IgD-negative memory B cell (primary cell): ENCODE data around the gene CYBB. TPM values are rescaled to one million over a fixed set of nuclear protein-coding genes. Genes with fewer than 3 reads are reported as not detected.

Source experiments
- H3K27ac Mint-ChIP-seq, 3 donors: one replicate each; pipeline ENCODE4 v1.8.0; 2020 to 2022; ENCODE audit warnings: mild to moderate bottlenecking in 3 of 3, mixed read lengths in 3 of 3, moderate library complexity in 1 of 3
- H3K27me3 Mint-ChIP-seq: one replicate; pipeline ENCODE4 v1.8.0; 2021; ENCODE audit warnings: mixed read lengths
- H3K36me3 Mint-ChIP-seq: one replicate; pipeline ENCODE4 v1.8.0; 2020; ENCODE audit warnings: mild to moderate bottlenecking, mixed read lengths
- H3K4me1 Mint-ChIP-seq, 3 donors: one replicate each; pipeline ENCODE4 v1.8.0; 2020 to 2022; ENCODE audit warnings: mixed read lengths in 3 of 3, mild to moderate bottlenecking in 1 of 3
- H3K4me3 Mint-ChIP-seq, 4 donors: one replicate each; pipeline ENCODE4 v1.8.0; 2020 to 2022; ENCODE audit warnings: mild to moderate bottlenecking in 4 of 4, mixed read lengths in 4 of 4, moderate library complexity in 3 of 4
- H3K9me3 Mint-ChIP-seq, 3 donors: one replicate each; pipeline ENCODE4 v1.8.0; 2020 to 2021; ENCODE audit warnings: mixed read lengths in 3 of 3, mild to moderate bottlenecking in 1 of 3
- polyA plus RNA-seq: library from polyadenylated mRNA; unstranded; fragments of 300-500 nt; fragmentation: Illumina TruSeq; gene quantifications from one replicate; pipeline ENCODE4 v1.2.3, GENCODE V29; 2021

Gene CYBB
- polyA plus RNA-seq, result 122 TPM

GRCh38 chrX:37779857-37780256 lies at the start of gene CYBB:
CYBB (plus strand) TSS chrX:37780059; CDS start chrX:37780078, 19 bp downstream.
- Mint-ChIP-seq H3K27ac (peak within 1 kb of the TSS; percentile 40 to 82 (median 74)), H3K4me1 (peaks cover 30 to 44% (median 37%) of the 10 kb centered on the region in 3 donors), H3K36me3 (peaks cover 7% of the 10 kb centered on the region), H3K27me3 (peaks cover 2% of the 10 kb centered on the region), H3K9me3 (no peaks in the 10 kb centered on the region), H3K4me3 (peak within 1 kb of the TSS; percentile 86 to 95 (median 94))

- Mint-ChIP-seq H3K4me3 (peak overlapping the region in 3 of 4 donors; percentile 4 to 83 (median 55)), H3K36me3 (no peaks in the 10 kb centered on the region), H3K27ac (peak overlapping the region; percentile 4 to 92 (median 69)), H3K9me3 (no peaks in the 10 kb centered on the region), H3K4me1 (peaks cover 15 to 25% (median 19%) of the 10 kb centered on the region in 3 donors), H3K27me3 (peaks cover 2% of the 10 kb centered on the region)
Measured at GRCh38 chrX:37745354-37745753, 34.5 kb upstream of the CYBB start.

- Mint-ChIP-seq H3K4me3 (peak overlapping the region in 3 of 4 donors; percentile 4 to 76 (median 55)), H3K27ac (peak overlapping the region; percentile 4 to 92 (median 23))
Measured at GRCh38 chrX:37745835-37746217, 34.0 kb upstream of the CYBB start.

GRCh38 chrX:37746218-37746941 lies 33.5 kb upstream of the CYBB start:
- Mint-ChIP-seq H3K4me1 (peaks cover 17 to 25% (median 22%) of the 10 kb centered on the region in 3 donors), H3K27ac (peak overlapping the region; percentile 4 to 72 (median 23)), H3K27me3 (peaks cover 2% of the 10 kb centered on the region), H3K4me3 (peak overlapping the region in 3 of 4 donors; percentile 21 to 76 (median 56)), H3K36me3 (no peaks in the 10 kb centered on the region), H3K9me3 (no peaks in the 10 kb centered on the region)

More at GRCh38 chrX:37745835-37746217, 34.0 kb upstream of the CYBB start:
- H3K4me1 Mint-ChIP-seq, result peaks cover 15 to 25% (median 19%) of the 10 kb centered on the region in 3 donors
- no peaks in the 10 kb centered on the region for H3K36me3 Mint-ChIP-seq
- peaks cover 2% of the 10 kb centered on the region for H3K27me3 Mint-ChIP-seq
- no peaks in the 10 kb centered on the region for H3K9me3 Mint-ChIP-seq

- Mint-ChIP-seq H3K9me3 (no peaks in the 10 kb centered on the region), H3K4me3 (peak overlapping the region in 2 of 4 donors; percentile 21 to 37), H3K27me3 (peaks cover 1% of the 10 kb centered on the region), H3K36me3 (no peaks in the 10 kb centered on the region), H3K27ac (no peak overlapping the region), H3K4me1 (peaks cover 21 to 26% (median 25%) of the 10 kb centered on the region in 3 donors)
Measured at GRCh38 chrX:37746951-37747350, 32.9 kb upstream of the CYBB start.

- peaks cover 0 to 5% (median 0%) of the 10 kb centered on the region in 3 donors for H3K9me3 Mint-ChIP-seq
- H3K4me1 Mint-ChIP-seq, result peaks cover 11 to 22% (median 15%) of the 10 kb centered on the region in 3 donors
- no peak overlapping the region for H3K27ac Mint-ChIP-seq
- H3K27me3 Mint-ChIP-seq, result peaks cover 2% of the 10 kb centered on the region
- H3K4me3 Mint-ChIP-seq, result no peak overlapping the region
- peaks cover 1% of the 10 kb centered on the region for H3K36me3 Mint-ChIP-seq
Measured at GRCh38 chrX:37752281-37752680, 27.6 kb upstream of the CYBB start.

- Mint-ChIP-seq H3K36me3 (peaks cover 1% of the 10 kb centered on the region), H3K4me3 (peak overlapping the region in 3 of 4 donors; percentile 25 to 86 (median 68)), H3K27ac (peak overlapping the region in 1 of 3 donors; percentile 52), H3K9me3 (peaks cover 0 to 9% (median 0%) of the 10 kb centered on the region in 3 donors), H3K4me1 (peaks cover 14 to 28% (median 21%) of the 10 kb centered on the region in 3 donors), H3K27me3 (peaks cover 2% of the 10 kb centered on the region)
Measured at GRCh38 chrX:37752936-37753335, 26.9 kb upstream of the CYBB start.

GRCh38 chrX:37753384-37753783 lies 26.5 kb upstream of the CYBB start:
- H3K27ac Mint-ChIP-seq, result peak overlapping the region in 1 of 3 donors; percentile 52
- H3K4me1 Mint-ChIP-seq, result peaks cover 14 to 27% (median 22%) of the 10 kb centered on the region in 3 donors
- H3K27me3 Mint-ChIP-seq, result peaks cover 2% of the 10 kb centered on the region
- peaks cover 1% of the 10 kb centered on the region for H3K36me3 Mint-ChIP-seq
- H3K9me3 Mint-ChIP-seq, result peaks cover 0 to 9% (median 0%) of the 10 kb centered on the region in 3 donors
- H3K4me3 Mint-ChIP-seq, result peak overlapping the region in 1 of 4 donors; percentile 25

GRCh38 chrX:37754516-37754915 lies 25.3 kb upstream of the CYBB start:
- Mint-ChIP-seq H3K27ac (no peak overlapping the region), H3K4me3 (no peak overlapping the region), H3K36me3 (peaks cover 1% of the 10 kb centered on the region), H3K9me3 (peaks cover 0 to 9% (median 0%) of the 10 kb centered on the region in 3 donors), H3K4me1 (peaks cover 16 to 25% (median 23%) of the 10 kb centered on the region in 3 donors), H3K27me3 (peaks cover 2% of the 10 kb centered on the region)

- peaks cover 16 to 30% (median 23%) of the 10 kb centered on the region in 3 donors for H3K4me1 Mint-ChIP-seq
- H3K27ac Mint-ChIP-seq, result no peak overlapping the region
- no peak overlapping the region for H3K4me3 Mint-ChIP-seq
- peaks cover 1% of the 10 kb centered on the region for H3K36me3 Mint-ChIP-seq
- peaks cover 0 to 9% (median 0%) of the 10 kb centered on the region in 3 donors for H3K9me3 Mint-ChIP-seq
- peaks cover 2% of the 10 kb centered on the region for H3K27me3 Mint-ChIP-seq
Measured at GRCh38 chrX:37755025-37755424, 24.8 kb upstream of the CYBB start.

- H3K27ac Mint-ChIP-seq, result peak overlapping the region in 1 of 3 donors; percentile 28
- peaks cover 2% of the 10 kb centered on the region for H3K27me3 Mint-ChIP-seq
- peaks cover 0 to 9% (median 6%) of the 10 kb centered on the region in 3 donors for H3K9me3 Mint-ChIP-seq
- peaks cover 11 to 35% (median 29%) of the 10 kb centered on the region in 3 donors for H3K4me1 Mint-ChIP-seq
- H3K36me3 Mint-ChIP-seq, result peaks cover 1% of the 10 kb centered on the region
- H3K4me3 Mint-ChIP-seq, result no peak overlapping the region
Measured at GRCh38 chrX:37757082-37757481, 22.8 kb upstream of the CYBB start.

GRCh38 chrX:37759351-37759750 lies 20.5 kb upstream of the CYBB start:
- Mint-ChIP-seq H3K27me3 (no peaks in the 10 kb centered on the region), H3K4me1 (peaks cover 17 to 49% (median 35%) of the 10 kb centered on the region in 3 donors), H3K4me3 (no peak overlapping the region), H3K27ac (no peak overlapping the region), H3K36me3 (no peaks in the 10 kb centered on the region), H3K9me3 (peaks cover 0 to 6% (median 4%) of the 10 kb centered on the region in 3 donors)

GRCh38 chrX:37759878-37760418 lies 19.9 kb upstream of the CYBB start:
- Mint-ChIP-seq H3K27ac (no peak overlapping the region), H3K9me3 (peaks cover 0 to 6% (median 4%) of the 10 kb centered on the region in 3 donors), H3K4me1 (peaks cover 18 to 50% (median 36%) of the 10 kb centered on the region in 3 donors), H3K36me3 (no peaks in the 10 kb centered on the region), H3K27me3 (no peaks in the 10 kb centered on the region), H3K4me3 (no peak overlapping the region)

- H3K9me3 Mint-ChIP-seq, result peaks cover 0 to 6% (median 2%) of the 10 kb centered on the region in 3 donors
- peak overlapping the region; percentile 34 to 90 (median 83) for H3K27ac Mint-ChIP-seq
- H3K27me3 Mint-ChIP-seq, result no peaks in the 10 kb centered on the region
- peak overlapping the region in 3 of 4 donors; percentile 5 to 81 (median 76) for H3K4me3 Mint-ChIP-seq
- peaks cover 35 to 60% (median 35%) of the 10 kb centered on the region in 3 donors for H3K4me1 Mint-ChIP-seq
- peaks cover 2% of the 10 kb centered on the region for H3K36me3 Mint-ChIP-seq
Measured at GRCh38 chrX:37763400-37763799, 16.5 kb upstream of the CYBB start.

GRCh38 chrX:37765507-37765906 lies 14.4 kb upstream of the CYBB start:
- Mint-ChIP-seq H3K9me3 (peaks cover 0 to 5% (median 2%) of the 10 kb centered on the region in 3 donors), H3K4me3 (no peak overlapping the region), H3K27ac (peak overlapping the region in 2 of 3 donors; percentile 67 to 86), H3K27me3 (no peaks in the 10 kb centered on the region), H3K4me1 (peaks cover 31 to 57% (median 35%) of the 10 kb centered on the region in 3 donors), H3K36me3 (peaks cover 2% of the 10 kb centered on the region)
